ACC112 (cell line): ENCODE data around the gene PLD3.

Experiments
- H2AFZ ChIP-seq: fragments of 200-600 bp; sonication (generic); one replicate; pipeline ENCODE4 v1.6.0; 2017; ENCODE audit warnings: antibody characterized with exemption, low read length; ENCODE audit not compliant: unreplicated experiment
- H3K27ac ChIP-seq: fragments of 200-600 bp; sonication (generic); 2 replicates; pipeline ENCODE4 v1.5.1; 2014; ENCODE audit warnings: low read depth, mild to moderate bottlenecking, antibody characterized with exemption, low read length, moderate library complexity
- H3K27me3 ChIP-seq: fragments of 200-600 bp; sonication (generic); 2 replicates; pipeline ENCODE4 v1.6.1; 2014; ENCODE audit warnings: mild to moderate bottlenecking, antibody characterized with exemption, low read length, moderate library complexity, mixed read lengths; ENCODE audit not compliant: insufficient read depth
- H3K36me3 ChIP-seq: fragments of 200-600 bp; sonication (generic); 2 replicates; pipeline ENCODE4 v1.6.1; 2016; ENCODE audit warnings: mild to moderate bottlenecking, antibody characterized with exemption, low read length, moderate library complexity, mixed read lengths; ENCODE audit not compliant: insufficient read depth
- H3K4me1 ChIP-seq: fragments of 200-600 bp; sonication (generic); one replicate; pipeline ENCODE4 v1.6.1; 2016; ENCODE audit warnings: low read length, mixed read lengths; ENCODE audit not compliant: insufficient read depth, unreplicated experiment, control insufficient read depth
- H3K4me3 ChIP-seq: fragments of 200-600 bp; sonication (generic); 2 replicates; pipeline ENCODE4 v1.5.1; 2014; ENCODE audit warnings: mild to moderate bottlenecking, low read depth, low read length
- H3K79me2 ChIP-seq: fragments of 200-600 bp; sonication (generic); one replicate; pipeline ENCODE4 v1.6.0; 2016; ENCODE audit warnings: low read length; ENCODE audit not compliant: control insufficient read depth, unreplicated experiment, insufficient read depth

PLD3 gene

GRCh38 chr19:40423938-40424337 lies 75.4 kb downstream of the PLD3 start:
- H3K4me1 ChIP-seq: peaks cover 13% of the 10 kb centered on the region
- no peak overlapping the region for H2AFZ ChIP-seq
- H3K27me3 ChIP-seq: no peaks in the 10 kb centered on the region
- no peaks in the 10 kb centered on the region for H3K36me3 ChIP-seq
- peak overlapping the region; percentile 85 for H3K4me3 ChIP-seq
- peaks cover 31% of the 10 kb centered on the region for H3K79me2 ChIP-seq
- no peak overlapping the region for H3K27ac ChIP-seq

DNA sequence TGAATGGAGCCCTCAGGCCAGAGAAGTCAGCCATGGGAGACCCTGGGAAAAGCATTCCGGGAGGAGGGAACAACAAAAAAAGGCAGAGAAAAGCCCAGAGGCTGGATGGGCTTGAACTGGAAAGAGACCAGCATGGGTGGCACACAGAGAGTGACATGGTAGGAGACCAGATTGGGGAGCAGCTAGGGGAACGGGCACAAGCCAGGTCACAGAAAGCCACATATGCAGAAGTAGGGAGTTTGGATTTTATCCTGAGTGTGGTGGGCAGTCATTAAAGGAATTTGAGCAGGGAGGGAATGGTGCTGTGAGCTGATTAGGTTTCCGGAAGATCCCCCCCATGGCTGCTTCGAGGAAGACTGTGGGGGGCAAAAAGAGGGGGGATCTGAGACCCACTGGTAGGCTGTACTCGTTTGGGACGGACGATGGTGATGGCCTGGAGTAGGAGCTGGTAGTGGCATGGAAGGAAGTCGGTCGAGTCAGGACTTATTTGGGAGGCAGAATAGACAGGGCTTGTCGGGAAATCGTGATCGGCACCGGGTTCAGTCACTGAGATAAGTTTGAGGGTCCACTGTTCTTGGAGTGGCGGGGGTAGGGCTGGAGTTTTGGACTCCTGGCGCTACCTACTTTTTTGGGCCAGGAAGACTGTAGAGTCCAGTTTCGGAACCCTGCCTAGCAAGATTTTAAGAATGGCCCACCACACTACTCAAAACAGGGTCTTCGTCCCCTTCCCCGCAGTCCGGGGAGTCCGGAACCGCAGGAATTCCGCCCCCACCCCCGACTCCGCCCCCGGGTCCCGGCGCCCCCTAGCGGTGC lies 76.3 kb downstream of the PLD3 start:
- H3K4me1 ChIP-seq: peaks cover 13% of the 10 kb centered on the region
- H3K4me3 ChIP-seq: peak overlapping the region; percentile 85
- no peak overlapping the region for H2AFZ ChIP-seq
- H3K79me2 ChIP-seq: peaks cover 31% of the 10 kb centered on the region
- peak overlapping the region; percentile 92 for H3K27ac ChIP-seq
- no peaks in the 10 kb centered on the region for H3K27me3 ChIP-seq
- H3K36me3 ChIP-seq: no peaks in the 10 kb centered on the region

DNA sequence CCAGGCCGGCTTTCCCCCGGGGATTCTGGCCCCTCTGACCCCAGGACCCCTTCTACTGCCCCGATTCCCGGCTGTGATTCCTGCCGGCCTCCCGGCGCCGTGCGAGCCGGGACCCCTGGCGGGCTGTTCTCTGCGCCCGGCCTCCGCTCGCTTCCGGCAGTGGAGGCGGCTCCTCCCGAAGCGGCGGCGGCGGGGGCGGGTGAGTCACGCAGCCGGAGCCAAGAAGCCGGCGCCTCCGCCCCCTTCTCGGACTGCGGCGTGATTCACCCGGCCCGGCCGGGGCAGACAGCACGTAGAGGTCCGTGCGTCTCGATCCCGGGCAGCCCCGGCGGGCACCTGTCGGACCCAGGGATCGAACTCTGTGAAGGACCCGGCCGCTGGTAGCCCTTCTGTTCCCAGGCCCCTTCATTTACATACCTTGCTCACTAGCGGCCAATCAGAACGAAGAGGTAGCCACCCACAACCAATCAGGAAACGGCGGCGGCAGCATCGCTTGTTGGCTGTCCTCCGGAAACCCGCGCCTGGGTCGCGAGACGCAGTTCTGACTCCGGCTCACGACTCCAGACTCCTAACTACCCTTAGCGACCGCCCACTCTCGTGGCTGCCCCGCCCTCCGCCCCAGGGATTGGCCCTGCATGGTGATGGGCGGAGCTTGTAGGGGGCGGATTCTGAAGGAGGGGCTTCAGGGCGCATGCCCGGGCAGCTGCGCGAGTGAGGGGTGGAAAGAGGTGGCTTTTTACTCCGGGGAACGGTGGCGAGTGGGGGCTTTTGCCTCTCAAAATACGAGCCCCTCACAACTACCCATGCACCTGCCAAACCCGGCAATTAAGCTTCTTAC lies 77.2 kb downstream of the PLD3 start, which contains the start of gene SERTAD1:
Gene SERTAD1 (minus strand): TSS at position 543 of the 838 bp plus-strand sequence. CDS start 2,446 bp downstream, outside the sequence.
- Histone ChIP-seq H2AFZ (peak within 1 kb of the TSS; percentile 91), H3K4me1 (peaks cover 13% of the 10 kb centered on the region), H3K4me3 (peak within 1 kb of the TSS; percentile 85), H3K27me3 (no peaks in the 10 kb centered on the region), H3K36me3 (no peaks in the 10 kb centered on the region), H3K27ac (peak within 1 kb of the TSS; percentile 92), H3K79me2 (peaks cover 31% of the 10 kb centered on the region)
